Measurements from ENCODE around the gene SAPCD2.
"Not testable (repeated sequence)": the region's sequence is repeated elsewhere in the genome, so short reads cannot be mapped to it uniquely, and the experiment has no call there.

DNA sequence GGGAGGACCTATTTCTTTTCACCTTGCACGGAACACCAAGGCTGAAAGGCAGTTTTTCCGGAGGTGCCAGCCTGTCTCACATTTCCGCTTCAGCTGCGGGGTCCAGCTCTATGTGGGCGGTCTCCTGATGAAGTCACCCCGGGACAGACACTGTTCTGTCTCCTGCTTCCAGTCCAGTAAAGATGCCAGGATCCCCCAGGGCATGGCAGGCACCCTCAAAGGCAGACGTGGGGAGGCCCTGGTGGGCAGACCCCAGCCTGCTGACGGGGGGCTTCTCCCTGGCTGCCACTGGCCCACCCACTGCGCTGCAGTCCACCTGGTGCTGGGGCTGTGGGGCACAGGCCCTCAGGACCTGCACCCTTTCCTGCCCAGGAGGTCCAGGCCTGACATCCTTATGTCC, 7.6 kb downstream of the SAPCD2 start:
- TF ChIP-seq, protein P1, sequence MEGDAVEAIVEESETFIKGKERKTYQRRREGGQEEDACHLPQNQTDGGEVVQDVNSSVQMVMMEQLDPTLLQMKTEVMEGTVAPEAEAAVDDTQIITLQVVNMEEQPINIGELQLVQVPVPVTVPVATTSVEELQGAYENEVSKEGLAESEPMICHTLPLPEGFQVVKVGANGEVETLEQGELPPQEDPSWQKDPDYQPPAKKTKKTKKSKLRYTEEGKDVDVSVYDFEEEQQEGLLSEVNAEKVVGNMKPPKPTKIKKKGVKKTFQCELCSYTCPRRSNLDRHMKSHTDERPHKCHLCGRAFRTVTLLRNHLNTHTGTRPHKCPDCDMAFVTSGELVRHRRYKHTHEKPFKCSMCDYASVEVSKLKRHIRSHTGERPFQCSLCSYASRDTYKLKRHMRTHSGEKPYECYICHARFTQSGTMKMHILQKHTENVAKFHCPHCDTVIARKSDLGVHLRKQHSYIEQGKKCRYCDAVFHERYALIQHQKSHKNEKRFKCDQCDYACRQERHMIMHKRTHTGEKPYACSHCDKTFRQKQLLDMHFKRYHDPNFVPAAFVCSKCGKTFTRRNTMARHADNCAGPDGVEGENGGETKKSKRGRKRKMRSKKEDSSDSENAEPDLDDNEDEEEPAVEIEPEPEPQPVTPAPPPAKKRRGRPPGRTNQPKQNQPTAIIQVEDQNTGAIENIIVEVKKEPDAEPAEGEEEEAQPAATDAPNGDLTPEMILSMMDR (IDR thresholded peaks at IDR 0.05; ENCODE audit: low read depth, low read length, poor library complexity, severe bottlenecking): not testable (repeated sequence)
- not testable (repeated sequence) for TF ChIP-seq EZH2phosphoT487 (IDR thresholded peaks at IDR 0.05; ENCODE audit: borderline replicate concordance, low read length)
